Activated CD8-positive, alpha-beta memory T cell treated with anti-CD3 and anti-CD28 coated beads for 36 hours (primary cell): ENCODE data around the gene UGT1A8. TPM values are rescaled to one million over a fixed set of nuclear protein-coding genes. Genes with fewer than 3 reads are reported as not detected.

ENCODE experiments used
- CTCF ChIA-PET: fragments of 350-600 bp; sonication (Branson Sonifier 250); formaldehyde crosslinking; loops from one replicate; lab custom pipeline; 2021; ENCODE audit warnings: antibody characterized with exemption; lab: Charles Lee
- POLR2A ChIA-PET: fragments of 350-600 bp; sonication (Branson Sonifier 250); formaldehyde crosslinking; loops from one replicate; lab custom pipeline; 2021; ENCODE audit warnings: antibody characterized with exemption; lab: Charles Lee
- total RNA-seq, 2 experiments: library from RNA; stranded (reverse); gene quantifications; one replicate each; pipeline ENCODE4 v1.2.3, GENCODE V29; 2021

The UGT1A8 gene
- total RNA-seq, 2 experiments from 2014 or later, result not detected

GRCh38 chr2:233822101-233822771 lies 204.8 kb downstream of the UGT1A8 start:
- ChIA-PET POLR2A (interaction anchor here (0.6 kb wide), 1 partner anchor 743 kb away, joined by 10 read pairs; no protein-coding TSS in a partner anchor), CTCF (no interaction called here)

Other genes with a start within 250 kb of the UGT1A8 start
- 10 to 100 TPM; 14.5 to 15.1 TPM for gene USP40, start 50.9 kb upstream of the UGT1A8 start, total RNA-seq
- gene UGT1A10, start 18.8 kb downstream of the UGT1A8 start, total RNA-seq, result not detected
- gene UGT1A9, start 54.3 kb downstream of the UGT1A8 start, total RNA-seq, result not detected
- gene UGT1A7, start 64.3 kb downstream of the UGT1A8 start, total RNA-seq, result not detected
- not detected for gene UGT1A6, start 75.3 kb downstream of the UGT1A8 start, total RNA-seq
- gene UGT1A5, start 95.3 kb downstream of the UGT1A8 start, total RNA-seq, result not detected
- gene UGT1A4, start 101.1 kb downstream of the UGT1A8 start, total RNA-seq, result not detected
- gene UGT1A3, start 111.4 kb downstream of the UGT1A8 start, total RNA-seq, result not detected
- not detected for gene UGT1A1, start 142.6 kb downstream of the UGT1A8 start, total RNA-seq
- not detected for gene MROH2A, start 160.7 kb downstream of the UGT1A8 start, total RNA-seq
- 10 to 100 TPM; 49.9 to 53.9 TPM for gene HJURP, start 236.9 kb downstream of the UGT1A8 start, total RNA-seq